Gastrocnemius medialis (tissue), 4 donors: Measurements from ENCODE around the gene FBXL13. TPM values are rescaled to one million over a fixed set of nuclear protein-coding genes. Genes with fewer than 3 reads are reported as not detected.

ENCODE experiments used
- ATAC-seq, 2 donors: fragments of 150-250 bp; one replicate each; pipeline ENCODE4 v1.9.1; 2016
- DNase-seq, 2 donors: peaks; one replicate each; pipeline ENCODE4 v3.0.0-alpha.2; 2019
- H3K27ac ChIP-seq, 4 donors: fragments of 200-600 bp; sonication (generic); 1 replicate in 1 of 4; 2 replicates in 3 of 4; pipeline ENCODE4 v1.5.1; 2016 to 2018; ENCODE audit warnings: mild to moderate bottlenecking in 2 of 4, moderate library complexity in 1 of 4
- H3K27me3 ChIP-seq, 3 donors: fragments of 200-600 bp; sonication (generic) in 2 of 3; 1 replicate in 1 of 3; 2 replicates in 2 of 3; pipeline versions ENCODE4 v1.5.1 to v1.6.0; 2016 to 2019; ENCODE audit warnings: mild to moderate bottlenecking in 1 of 3, moderate library complexity in 1 of 3
- H3K36me3 ChIP-seq, 2 donors: fragments of 200-600 bp; sonication (generic) in 1 of 2; one replicate each; pipeline ENCODE4 v1.5.1; 2017 to 2018
- H3K4me1 ChIP-seq, 2 donors: fragments of 200-600 bp; sonication (generic) in 1 of 2; one replicate each; pipeline ENCODE4 v1.5.1; 2016 to 2017; ENCODE audit warnings: mild to moderate bottlenecking in 2 of 2
- H3K4me3 ChIP-seq, 4 donors: fragments of 200-600 bp; sonication (generic) in 3 of 4; 1 replicate in 1 of 4; 2 replicates in 3 of 4; pipeline ENCODE4 v1.5.1; 2016 to 2019; ENCODE audit warnings: mild to moderate bottlenecking in 2 of 4
- H3K9me3 ChIP-seq, 3 donors: fragments of 200-600 bp; sonication (generic) in 2 of 3; 1 replicate in 1 of 3; 2 replicates in 2 of 3; pipeline ENCODE4 v1.5.1; 2016 to 2019
- CTCF ChIP-seq, 5 experiments: fragments of 450-650 bp in 3 of 5; fragments of 200-600 bp in 2 of 5; sonication (generic) in 2 of 5; IDR thresholded peaks in 4 of 5; conservative IDR thresholded peaks in 1 of 5; 1 replicate in 4 of 5; 2 replicates in 1 of 5; pipeline ENCODE4 v1.5.1; 2016 to 2019; ENCODE audit warnings: antibody characterized with exemption in 5 of 5, mild to moderate bottlenecking in 3 of 5, moderate library complexity in 3 of 5
- POLR2A ChIP-seq, 2 donors: fragments of 450-650 bp; IDR thresholded peaks; one replicate each; pipeline ENCODE4 v1.6.1; 2017; ENCODE audit warnings: antibody characterized with exemption in 2 of 2, mild to moderate bottlenecking in 2 of 2, moderate library complexity in 2 of 2
- in situ Hi-C, 4 donors: fragments of 200-750 bp; cut with MboI; loops; one replicate each; pipeline versions ENCODE4 v1.15.0 to v1.8.0; 2017; ENCODE audit warnings: low sequenced_read_pairs in 4 of 4
- intact Hi-C: fragments of 100-400 bp; cut with DNase I; formaldehyde crosslinking; loops from one replicate; pipeline ENCODE4 v1.15.1; 2023; ENCODE audit warnings: low total_unique reads
- total RNA-seq, 4 donors: library from RNA; depleted of rRNA; stranded (reverse); fragments of >200 nt; gene quantifications; one replicate each; pipeline versions ENCODE4 v1.1.0 to v1.2.3, GENCODE V29; 2016

FBXL13 gene
- total RNA-seq, 4 donors from 2014 or later = 0.26 TPM; not detected in 3

DNA sequence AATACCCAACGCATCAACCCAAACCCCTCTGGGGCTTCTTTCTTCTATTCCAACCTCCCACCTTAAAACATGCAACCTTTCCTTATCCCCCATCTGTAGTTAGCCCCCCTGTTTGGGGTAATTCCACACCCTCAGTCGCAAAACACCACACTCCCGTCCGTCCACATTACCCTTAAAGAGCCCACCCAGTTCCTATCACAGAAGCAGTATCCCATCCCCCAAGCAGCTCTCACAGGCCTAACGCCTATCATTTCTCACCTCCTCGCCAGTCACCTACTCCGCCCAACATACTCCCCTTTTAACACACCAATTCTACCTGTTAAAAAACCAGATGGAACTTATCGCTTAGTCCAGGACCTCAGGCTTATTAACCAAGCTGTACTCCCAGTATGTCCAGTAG lies 98.1 kb downstream of the FBXL13 start:
- no peaks in the 10 kb centered on the region for H3K4me1 ChIP-seq
- H3K27me3 ChIP-seq = no peaks in the 10 kb centered on the region
- intact Hi-C loops = no loop called here
- in situ Hi-C loops = no loop called here
- no peak overlapping the region for H3K4me3 ChIP-seq
- no peak for TF ChIP-seq POLR2A (IDR thresholded peaks at IDR 0.05)
- no peak for TF ChIP-seq CTCF (IDR thresholded peaks at IDR 0.05 in 4 of 5, conservative IDR thresholded peaks at IDR 0.05 in 1 of 5)
- no peak overlapping the region for H3K27ac ChIP-seq
- no peaks in the 10 kb centered on the region for H3K36me3 ChIP-seq
- no peak for DNase-seq
- no peak for ATAC-seq
- H3K9me3 ChIP-seq = no peaks in the 10 kb centered on the region

DNA sequence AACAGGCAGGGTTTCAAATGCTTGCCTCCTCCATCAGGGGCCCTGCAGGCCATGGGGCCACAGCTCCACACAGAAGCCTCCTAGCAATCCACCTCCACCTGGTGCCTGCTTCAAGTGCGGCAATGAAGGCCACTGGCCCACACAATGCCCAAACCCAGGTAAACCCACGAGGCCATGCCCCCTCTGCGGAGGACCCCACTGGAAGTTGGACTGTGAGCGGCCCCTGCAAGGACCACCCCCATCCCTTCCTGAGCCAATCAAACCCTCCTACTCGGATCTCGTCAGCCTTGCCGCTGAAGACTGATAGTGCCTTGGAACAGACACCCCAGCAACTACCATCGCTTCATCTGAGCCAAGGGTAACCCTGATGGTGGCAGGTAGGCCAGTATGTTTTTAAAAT lies 98.7 kb downstream of the FBXL13 start:
- TF ChIP-seq POLR2A (IDR thresholded peaks at IDR 0.05) (no peak), CTCF (IDR thresholded peaks at IDR 0.05 in 4 of 5, conservative IDR thresholded peaks at IDR 0.05 in 1 of 5) (no peak)
- Histone ChIP-seq H3K27ac (no peak overlapping the region), H3K9me3 (no peaks in the 10 kb centered on the region), H3K36me3 (no peaks in the 10 kb centered on the region), H3K4me1 (no peaks in the 10 kb centered on the region), H3K27me3 (no peaks in the 10 kb centered on the region), H3K4me3 (no peak overlapping the region)
- DNase-seq = no peak
- ATAC-seq = no peak
- in situ Hi-C loops = no loop called here
- intact Hi-C loops = no loop called here

DNA sequence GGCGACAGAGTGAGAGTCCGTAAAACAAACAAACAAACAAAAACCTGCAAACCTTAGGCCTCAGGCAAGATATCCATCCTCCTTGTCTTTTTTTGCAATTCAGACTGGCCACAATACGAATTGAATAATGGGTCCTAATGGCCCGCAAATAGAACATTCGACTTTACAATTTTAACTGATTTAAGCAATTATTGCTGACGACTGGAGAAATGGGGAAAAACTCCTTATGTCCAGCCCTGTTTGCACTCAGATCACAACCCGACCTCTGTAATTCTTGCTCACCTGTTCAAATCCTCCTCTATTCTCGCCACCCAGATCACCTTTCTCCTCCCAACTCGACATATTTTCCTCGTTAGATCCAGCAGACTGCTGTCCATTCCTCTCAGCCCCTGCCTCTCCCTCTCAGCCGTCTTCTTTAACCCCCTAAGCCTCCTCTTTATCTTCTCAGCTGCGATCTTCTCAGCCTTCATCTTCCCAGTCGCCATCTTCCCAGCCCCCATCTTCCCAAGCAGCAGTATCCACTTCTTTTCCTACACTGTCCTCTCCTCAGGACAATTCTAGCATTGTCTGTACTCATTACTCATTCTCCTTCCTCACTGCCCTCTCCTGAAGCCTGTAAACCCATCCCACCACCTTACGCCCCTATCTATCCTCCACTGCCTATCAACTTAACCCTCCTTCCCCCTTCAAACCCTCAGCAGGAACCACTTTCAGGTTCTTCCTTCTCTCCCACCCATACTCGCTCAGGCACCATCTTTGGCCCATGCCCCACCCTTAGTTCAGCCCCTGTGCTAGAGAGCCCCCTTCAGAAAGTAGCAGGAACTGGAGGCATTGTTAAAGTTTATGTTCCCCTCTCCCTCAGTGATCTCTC lies 100.0 kb downstream of the FBXL13 start:
- Histone ChIP-seq H3K9me3 (no peaks in the 10 kb centered on the region), H3K36me3 (no peaks in the 10 kb centered on the region), H3K4me1 (no peaks in the 10 kb centered on the region), H3K4me3 (no peak overlapping the region), H3K27ac (no peak overlapping the region), H3K27me3 (no peaks in the 10 kb centered on the region)
- ATAC-seq (no peak), DNase-seq (no peak)
- intact Hi-C loops = no loop called here
- no peak for TF ChIP-seq POLR2A (IDR thresholded peaks at IDR 0.05)
- no peak for TF ChIP-seq CTCF (IDR thresholded peaks at IDR 0.05 in 4 of 5, conservative IDR thresholded peaks at IDR 0.05 in 1 of 5)
- in situ Hi-C loops = no loop called here

DNA sequence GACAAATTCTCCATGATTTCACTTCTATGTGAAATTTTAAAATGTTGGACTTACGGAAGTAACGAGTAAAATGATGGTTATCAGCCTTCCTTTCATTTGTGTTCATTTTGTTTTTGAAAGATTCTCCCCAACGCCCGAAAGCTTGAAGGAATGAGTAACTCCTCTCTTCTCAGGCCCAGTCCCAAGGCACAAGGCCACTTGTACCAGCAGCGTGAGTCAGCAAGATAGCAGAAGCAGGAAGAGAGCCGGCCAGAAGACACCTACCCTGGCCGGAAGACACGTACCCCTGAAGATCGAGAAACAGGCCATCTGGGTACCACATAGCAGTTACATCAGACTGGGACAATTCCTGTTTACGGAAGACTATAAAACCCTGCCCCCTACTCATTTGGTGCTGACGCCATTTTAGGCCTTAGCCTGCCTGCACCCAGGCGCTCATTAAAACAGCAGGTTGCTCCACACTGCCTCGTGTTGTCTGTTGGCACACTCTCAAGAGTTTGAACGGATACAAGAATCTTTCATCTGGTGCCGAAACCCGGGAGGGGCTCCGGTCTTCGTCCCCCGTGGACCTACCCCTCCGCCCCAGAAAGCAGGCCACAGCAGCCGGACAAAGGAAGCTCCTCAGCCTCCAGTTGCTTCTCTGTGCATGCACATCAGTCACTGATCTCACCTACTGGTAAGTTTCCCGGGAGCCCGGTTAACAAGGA lies 101.3 kb downstream of the FBXL13 start:
- no peaks in the 10 kb centered on the region for H3K4me1 ChIP-seq
- no peaks in the 10 kb centered on the region for H3K9me3 ChIP-seq
- no peaks in the 10 kb centered on the region for H3K36me3 ChIP-seq
- intact Hi-C loops (no loop called here), in situ Hi-C loops (no loop called here)
- no peaks in the 10 kb centered on the region for H3K27me3 ChIP-seq
- ATAC-seq (no peak), DNase-seq (no peak)
- no peak overlapping the region for H3K27ac ChIP-seq
- TF ChIP-seq CTCF (IDR thresholded peaks at IDR 0.05 in 4 of 5, conservative IDR thresholded peaks at IDR 0.05 in 1 of 5) = no peak
- TF ChIP-seq POLR2A (IDR thresholded peaks at IDR 0.05) = no peak
- H3K4me3 ChIP-seq = no peak overlapping the region
